PC-9 (cell line): ENCODE results near the gene LMO2. TPM values are rescaled to one million over a fixed set of nuclear protein-coding genes. Genes with fewer than 3 reads are reported as not detected.
"Not testable (repeated sequence)": the region's sequence is repeated elsewhere in the genome, so short reads cannot be mapped to it uniquely, and the experiment has no call there.

Experiments used
- BruUV-seq: library from RNA; stranded (reverse); fragments of 400-500 nt; replicated peaks from 2 replicates; lab custom pipeline; 2021; lab: Mats Ljungman, UMichigan
- CTCF ChIA-PET: fragments of 300-600 bp; sonication (Branson Sonifier 250); formaldehyde crosslinking; loops from one replicate; lab custom pipeline; 2022; ENCODE audit warnings: antibody characterized with exemption; lab: Charles Lee
- POLR2A ChIA-PET: fragments of 300-600 bp; sonication (Branson Sonifier 250); formaldehyde crosslinking; loops from one replicate; lab custom pipeline; 2022; ENCODE audit warnings: antibody characterized with exemption; ENCODE audit not compliant: unreplicated experiment; lab: Charles Lee
- DNase-seq, 2 experiments: peaks; one replicate each; pipeline versions ENCODE4 v3.0.0 to v3.0.0-alpha.2; 2015 to 2022; ENCODE audit warnings: mixed read lengths in 1 of 2
- H2AFZ ChIP-seq: fragments of 200-600 bp; sonication (generic); 2 replicates; pipeline ENCODE4 v1.8.1; 2017; ENCODE audit warnings: antibody characterized with exemption
- H3F3A ChIP-seq: fragments of 200-600 bp; sonication (generic); 2 replicates; pipeline ENCODE4 v1.8.1; 2017; ENCODE audit warnings: antibody characterized with exemption, mild to moderate bottlenecking, low read depth; ENCODE audit not compliant: insufficient read depth
- H3K27ac ChIP-seq: fragments of 200-600 bp; sonication (generic); 2 replicates; pipeline ENCODE4 v1.6.1; 2016; ENCODE audit warnings: mixed run types
- H3K27me3 ChIP-seq: fragments of 200-600 bp; sonication (generic); 2 replicates; pipeline ENCODE4 v1.6.1; 2016; ENCODE audit warnings: low read depth, mixed run types; ENCODE audit not compliant: insufficient read depth
- H3K36me3 ChIP-seq: fragments of 200-600 bp; sonication (generic); 2 replicates; pipeline ENCODE4 v1.6.1; 2016; ENCODE audit warnings: low read depth, mixed run types
- H3K4me1 ChIP-seq: fragments of 200-600 bp; sonication (generic); replicated peaks from 2 replicates; pipeline ENCODE4 v1.6.1; 2016; ENCODE audit warnings: mixed run types; ENCODE audit not compliant: insufficient read depth
- H3K4me2 ChIP-seq: fragments of 200-600 bp; sonication (generic); 2 replicates; pipeline ENCODE4 v1.6.1; 2017; ENCODE audit warnings: mixed run types
- H3K4me3 ChIP-seq: fragments of 200-600 bp; sonication (generic); 2 replicates; pipeline ENCODE4 v1.6.1; 2016; ENCODE audit warnings: mixed run types
- H3K79me2 ChIP-seq: fragments of 200-600 bp; sonication (generic); 2 replicates; pipeline ENCODE4 v1.6.1; 2017; ENCODE audit warnings: low read depth, mixed run types
- H3K9me2 ChIP-seq: fragments of 200-600 bp; sonication (generic); 2 replicates; pipeline ENCODE4 v1.8.1; 2017; ENCODE audit warnings: mild to moderate bottlenecking; ENCODE audit not compliant: insufficient read depth
- H3K9me3 ChIP-seq: fragments of 200-600 bp; sonication (generic); 2 replicates; pipeline ENCODE4 v1.8.1; 2016; ENCODE audit warnings: low read depth; ENCODE audit not compliant: insufficient read depth
- H4K20me1 ChIP-seq: fragments of 200-600 bp; sonication (generic); 2 replicates; pipeline ENCODE4 v1.8.1; 2017; ENCODE audit not compliant: insufficient read depth
- CTCF ChIP-seq: fragments of 200-600 bp; sonication (generic); conservative IDR thresholded peaks from 2 replicates; pipeline ENCODE4 v1.6.1; 2017; ENCODE audit warnings: mixed run types, antibody characterized with exemption, mild to moderate bottlenecking, moderate library complexity
- EZH2 ChIP-seq: fragments of 200-600 bp; sonication (generic); IDR thresholded peaks from 2 replicates; pipeline ENCODE4 v1.8.0; 2017; ENCODE audit warnings: antibody characterized with exemption, low read depth
- intact Hi-C: fragments of 100-400 bp; cut with micrococcal nuclease; formaldehyde crosslinking; loops from one replicate; pipeline ENCODE4 v1.10.0; 2022; ENCODE audit not compliant: unreplicated experiment
- total RNA-seq: library from RNA; stranded (reverse); gene quantifications from 2 replicates; pipeline ENCODE4 v1.2.3, GENCODE V29; 2021

The LMO2 gene
- total RNA-seq, 1 experiment from 2014 or later: 0.28 TPM

- intact Hi-C loops: no loop called here
- Histone ChIP-seq H3K4me3 (no peak overlapping the region), H3F3A (no peaks in the 10 kb centered on the region), H3K79me2 (no peaks in the 10 kb centered on the region), H3K4me2 (no peak overlapping the region), H2AFZ (no peak overlapping the region), H4K20me1 (no peaks in the 10 kb centered on the region), H3K4me1 (no peaks in the 10 kb centered on the region), H3K36me3 (no peaks in the 10 kb centered on the region), H3K9me2 (no peaks in the 10 kb centered on the region), H3K27ac (no peak overlapping the region), H3K27me3 (peaks cover 25% of the 10 kb centered on the region), H3K9me3 (no peaks in the 10 kb centered on the region)
- POLR2A ChIA-PET: no interaction called here
- no peak for DNase-seq
- TF ChIP-seq EZH2 (no peak), CTCF (no peak)
- BruUV-seq: no TSS peak
- CTCF ChIA-PET: no interaction called here
These were observed 29.1 kb upstream of the LMO2 start for GRCh38 chr11:33920838-33921613.

GRCh38 chr11:33919645-33920044 lies 27.8 kb upstream of the LMO2 start:
- no peaks in the 10 kb centered on the region for H3K79me2 ChIP-seq
- H3K27me3 ChIP-seq: peaks cover 16% of the 10 kb centered on the region
- H3K4me1 ChIP-seq: no peaks in the 10 kb centered on the region
- ChIA-PET CTCF (no interaction called here), POLR2A (no interaction called here)
- H3K9me3 ChIP-seq: no peaks in the 10 kb centered on the region
- H4K20me1 ChIP-seq: no peaks in the 10 kb centered on the region
- no peaks in the 10 kb centered on the region for H3K36me3 ChIP-seq
- no peaks in the 10 kb centered on the region for H3F3A ChIP-seq
- BruUV-seq: no TSS peak
- TF ChIP-seq CTCF: no peak
- no peak for TF ChIP-seq EZH2
- H3K9me2 ChIP-seq: no peaks in the 10 kb centered on the region
- H3K27ac ChIP-seq: no peak overlapping the region
- no peak for DNase-seq
- H3K4me3 ChIP-seq: no peak overlapping the region
- no peak overlapping the region for H2AFZ ChIP-seq
- no peak overlapping the region for H3K4me2 ChIP-seq
- intact Hi-C loops: no loop called here

GRCh38 chr11:33917402-33917801 lies 25.5 kb upstream of the LMO2 start:
- H3F3A ChIP-seq, DNase-seq, H3K9me2 ChIP-seq, H3K4me3 ChIP-seq, H2AFZ ChIP-seq, H3K27me3 ChIP-seq, H3K4me1 ChIP-seq, H3K79me2 ChIP-seq, intact Hi-C loops, H3K36me3 ChIP-seq, H3K4me2 ChIP-seq, H4K20me1 ChIP-seq, H3K9me3 ChIP-seq, BruUV-seq, H3K27ac ChIP-seq: not testable (repeated sequence)
- CTCF ChIA-PET: interaction anchor here (0.5 kb wide), 1 partner anchor 217 kb away, joined by 9 read pairs; no protein-coding TSS in a partner anchor
- POLR2A ChIA-PET: interaction anchor here (0.5 kb wide), 1 partner anchor 86 kb away, joined by 6 read pairs; no protein-coding TSS in a partner anchor
